ENCODE measurements around the gene NME7.

NME7 gene

GRCh38 chr1:169326956-169327268 is 40.7 kb downstream of the NME7 start:
- H3K27ac Mint-ChIP-seq = no peak overlapping the region
- peak; percentile 74 for ATAC-seq
- peaks cover 29% of the 10 kb centered on the region for H3K36me3 Mint-ChIP-seq
- H3K27me3 Mint-ChIP-seq = no peaks in the 10 kb centered on the region
- peaks cover 8% of the 10 kb centered on the region for H3K9me3 Mint-ChIP-seq
- H3K4me1 Mint-ChIP-seq = peaks cover 6% of the 10 kb centered on the region
- H3K4me3 Mint-ChIP-seq = no peak overlapping the region

DNA sequence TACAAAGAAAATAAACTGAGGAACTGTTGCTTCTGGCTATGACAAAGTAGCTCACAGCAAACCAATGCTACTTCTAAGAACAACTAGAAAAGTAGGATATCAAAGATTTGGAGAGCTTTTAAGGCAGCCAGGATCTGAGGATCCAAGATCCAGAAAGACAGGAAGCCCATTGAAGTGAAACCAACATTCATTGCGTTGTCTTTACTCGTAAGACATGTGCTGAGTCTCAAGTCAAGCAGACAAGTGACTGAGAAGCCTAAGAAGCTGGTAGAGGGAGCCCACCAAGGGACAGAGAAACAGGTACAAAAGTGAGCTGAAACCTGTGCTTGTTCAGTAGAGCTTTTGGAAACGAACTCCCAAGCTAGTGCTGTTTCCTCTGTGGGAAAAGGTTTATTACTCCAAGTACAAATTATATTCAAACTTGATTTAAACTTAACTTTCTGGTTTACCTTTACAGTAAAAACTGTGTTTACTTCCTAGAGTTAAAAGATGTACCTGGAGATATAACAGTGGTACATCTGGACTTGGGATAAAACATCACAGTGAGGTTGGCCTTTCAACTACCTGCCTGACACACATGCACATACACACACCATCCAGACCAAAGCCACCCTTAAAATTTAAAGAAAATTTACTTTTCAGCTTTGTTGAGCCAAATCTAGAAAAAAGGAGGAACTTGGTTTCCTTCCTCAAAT is 41.2 kb downstream of the NME7 start:
- Mint-ChIP-seq H3K27ac (no peak overlapping the region), H3K36me3 (peaks cover 29% of the 10 kb centered on the region), H3K4me3 (no peak overlapping the region), H3K9me3 (peaks cover 8% of the 10 kb centered on the region), H3K27me3 (no peaks in the 10 kb centered on the region), H3K4me1 (peaks cover 6% of the 10 kb centered on the region)
- no peak for ATAC-seq

DNA sequence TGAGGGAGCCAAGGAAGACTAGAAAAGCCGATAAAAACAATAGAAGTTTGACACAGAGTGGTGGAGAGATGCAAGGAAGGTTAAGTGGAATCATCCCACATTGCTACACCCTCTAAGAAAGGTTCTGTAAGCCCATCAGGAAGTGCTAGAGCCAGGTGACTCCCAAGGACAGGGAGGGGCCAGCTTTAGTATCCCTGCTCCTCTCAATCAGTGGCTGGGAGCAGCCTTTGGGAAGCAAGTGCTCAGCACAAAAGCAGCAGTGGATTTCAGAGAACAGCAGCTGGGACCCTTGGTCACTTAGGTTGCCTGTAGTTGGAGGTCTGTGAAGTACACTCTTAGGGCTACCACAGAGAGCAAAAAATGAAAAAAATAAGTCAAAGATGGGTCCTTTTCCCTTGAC is 42.5 kb downstream of the NME7 start:
- Mint-ChIP-seq H3K9me3 (peaks cover 8% of the 10 kb centered on the region), H3K36me3 (peaks cover 23% of the 10 kb centered on the region), H3K27me3 (no peaks in the 10 kb centered on the region), H3K4me3 (no peak overlapping the region), H3K27ac (no peak overlapping the region), H3K4me1 (peaks cover 6% of the 10 kb centered on the region)
- no peak for ATAC-seq

GRCh38 chr1:169322138-169322537 is 45.5 kb downstream of the NME7 start:
- H3K36me3 Mint-ChIP-seq = peaks cover 12% of the 10 kb centered on the region
- no peak overlapping the region for H3K4me3 Mint-ChIP-seq
- H3K9me3 Mint-ChIP-seq = no peaks in the 10 kb centered on the region
- H3K27ac Mint-ChIP-seq = no peak overlapping the region
- no peaks in the 10 kb centered on the region for H3K27me3 Mint-ChIP-seq
- no peak for ATAC-seq
- peaks cover 6% of the 10 kb centered on the region for H3K4me1 Mint-ChIP-seq

DNA sequence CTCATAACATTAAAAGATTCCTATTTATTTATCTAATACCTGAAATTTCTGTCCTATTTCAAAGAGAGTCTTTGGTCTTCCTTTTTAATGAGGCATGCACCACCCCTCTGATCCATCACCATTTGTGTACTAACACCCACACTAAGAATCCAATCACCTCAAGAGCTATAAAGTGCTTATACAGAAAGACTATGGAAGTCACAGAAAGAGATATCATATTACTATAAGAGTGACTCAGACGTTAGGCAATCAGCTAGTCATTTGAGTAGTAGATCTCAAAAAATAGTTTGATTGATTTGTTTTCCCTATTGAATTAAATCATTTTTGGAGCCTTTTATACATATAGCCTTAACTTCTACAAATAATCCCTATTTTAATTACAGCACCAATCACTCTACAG is 46.1 kb downstream of the NME7 start:
- Mint-ChIP-seq H3K27me3 (no peaks in the 10 kb centered on the region), H3K4me3 (no peak overlapping the region), H3K9me3 (no peaks in the 10 kb centered on the region), H3K27ac (no peak overlapping the region), H3K4me1 (no peaks in the 10 kb centered on the region), H3K36me3 (peaks cover 15% of the 10 kb centered on the region)
- ATAC-seq = no peak

DNA sequence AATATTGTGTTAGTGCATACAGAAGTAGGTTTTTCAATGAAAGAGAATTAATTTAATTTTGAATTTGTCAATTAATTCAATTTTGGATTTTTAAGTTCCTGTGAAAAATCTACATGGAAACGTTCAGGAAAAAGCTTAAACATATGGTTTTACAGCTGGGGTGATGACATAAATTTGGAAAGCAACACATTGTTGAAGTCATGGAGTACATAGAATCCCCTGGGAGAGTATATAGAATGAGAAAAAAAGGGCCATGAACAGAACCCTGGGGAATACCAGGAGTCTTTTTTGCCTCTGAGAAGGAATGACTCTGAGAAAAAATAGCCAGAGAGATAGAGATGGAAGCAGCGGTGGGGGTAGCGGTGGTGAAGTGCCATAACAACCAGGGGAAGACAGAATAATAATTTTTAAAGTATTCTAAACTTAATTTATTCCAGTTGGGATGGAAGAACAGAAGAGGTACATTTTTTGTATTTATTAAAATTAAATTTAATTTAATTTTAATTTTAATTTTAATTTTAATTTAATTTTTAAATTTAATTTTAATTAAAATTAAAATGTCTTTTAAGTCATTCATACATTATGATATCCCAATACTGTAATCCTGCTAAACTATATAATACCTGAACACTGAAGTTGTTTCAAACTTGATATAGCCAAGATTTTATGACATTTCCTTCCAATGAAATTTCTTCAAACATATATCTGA is 48.9 kb downstream of the NME7 start:
- ATAC-seq = no peak
- no peaks in the 10 kb centered on the region for H3K9me3 Mint-ChIP-seq
- H3K27me3 Mint-ChIP-seq = no peaks in the 10 kb centered on the region
- H3K27ac Mint-ChIP-seq = no peak overlapping the region
- H3K4me1 Mint-ChIP-seq = no peaks in the 10 kb centered on the region
- peaks cover 12% of the 10 kb centered on the region for H3K36me3 Mint-ChIP-seq
- no peak overlapping the region for H3K4me3 Mint-ChIP-seq

GRCh38 chr1:169316556-169316955 is 51.0 kb downstream of the NME7 start:
- H3K4me1 Mint-ChIP-seq = no peaks in the 10 kb centered on the region
- H3K4me3 Mint-ChIP-seq = no peak overlapping the region
- H3K9me3 Mint-ChIP-seq = no peaks in the 10 kb centered on the region
- H3K27ac Mint-ChIP-seq = no peak overlapping the region
- ATAC-seq = no peak
- peaks cover 5% of the 10 kb centered on the region for H3K36me3 Mint-ChIP-seq
- H3K27me3 Mint-ChIP-seq = no peaks in the 10 kb centered on the region

DNA sequence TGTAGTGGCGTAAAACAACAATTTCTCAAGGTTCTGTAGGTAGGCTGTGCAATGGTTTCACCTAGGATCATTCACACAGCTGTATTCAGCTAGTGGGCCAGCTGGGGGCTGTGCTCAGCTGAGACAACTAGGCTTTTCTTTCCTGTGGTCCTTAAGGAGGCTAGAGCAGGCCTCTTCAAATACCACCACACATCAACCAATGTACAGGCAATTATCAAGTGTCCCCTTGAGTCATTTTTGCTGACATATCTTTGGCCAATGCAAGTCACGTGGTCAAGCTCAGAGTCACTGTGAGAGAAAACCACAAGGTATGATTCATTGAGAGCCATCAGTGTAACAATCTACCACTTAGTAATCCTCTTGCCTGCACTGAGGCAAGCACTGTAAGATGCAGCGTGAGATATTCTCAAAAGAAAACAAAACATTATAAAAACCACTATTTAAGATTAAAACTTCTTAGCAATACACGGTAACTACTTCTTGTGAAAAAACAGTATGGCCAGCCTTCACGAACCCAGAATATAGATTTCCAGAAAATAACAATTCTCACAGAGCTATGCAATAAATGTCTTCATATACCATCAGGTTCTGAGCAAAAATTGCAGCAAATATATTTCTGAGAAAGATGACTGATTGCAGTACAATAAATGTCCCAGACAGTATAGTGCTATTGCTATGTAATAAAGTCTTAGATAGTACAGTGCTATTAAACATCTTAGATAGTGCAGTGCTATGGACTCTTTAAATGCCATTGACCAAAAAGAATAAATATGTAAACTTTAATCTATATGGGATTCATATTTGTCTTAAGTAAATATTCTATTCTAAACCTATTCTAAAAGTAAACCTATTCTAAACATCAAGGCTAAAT is 55.3 kb downstream of the NME7 start:
- Mint-ChIP-seq H3K9me3 (no peaks in the 10 kb centered on the region), H3K4me1 (peaks cover 6% of the 10 kb centered on the region), H3K4me3 (no peak overlapping the region), H3K27me3 (no peaks in the 10 kb centered on the region), H3K27ac (no peak overlapping the region), H3K36me3 (peaks cover 14% of the 10 kb centered on the region)
- peak; percentile 24 for ATAC-seq

- peak overlapping the region; percentile 30 for H3K4me3 Mint-ChIP-seq
- no peaks in the 10 kb centered on the region for H3K27me3 Mint-ChIP-seq
- H3K9me3 Mint-ChIP-seq = peaks cover 3% of the 10 kb centered on the region
- no peak overlapping the region for H3K27ac Mint-ChIP-seq
- H3K36me3 Mint-ChIP-seq = peaks cover 25% of the 10 kb centered on the region
- peaks cover 6% of the 10 kb centered on the region for H3K4me1 Mint-ChIP-seq
- no peak for ATAC-seq
These were observed 58.1 kb downstream of the NME7 start for GRCh38 chr1:169309178-169310166.

DNA sequence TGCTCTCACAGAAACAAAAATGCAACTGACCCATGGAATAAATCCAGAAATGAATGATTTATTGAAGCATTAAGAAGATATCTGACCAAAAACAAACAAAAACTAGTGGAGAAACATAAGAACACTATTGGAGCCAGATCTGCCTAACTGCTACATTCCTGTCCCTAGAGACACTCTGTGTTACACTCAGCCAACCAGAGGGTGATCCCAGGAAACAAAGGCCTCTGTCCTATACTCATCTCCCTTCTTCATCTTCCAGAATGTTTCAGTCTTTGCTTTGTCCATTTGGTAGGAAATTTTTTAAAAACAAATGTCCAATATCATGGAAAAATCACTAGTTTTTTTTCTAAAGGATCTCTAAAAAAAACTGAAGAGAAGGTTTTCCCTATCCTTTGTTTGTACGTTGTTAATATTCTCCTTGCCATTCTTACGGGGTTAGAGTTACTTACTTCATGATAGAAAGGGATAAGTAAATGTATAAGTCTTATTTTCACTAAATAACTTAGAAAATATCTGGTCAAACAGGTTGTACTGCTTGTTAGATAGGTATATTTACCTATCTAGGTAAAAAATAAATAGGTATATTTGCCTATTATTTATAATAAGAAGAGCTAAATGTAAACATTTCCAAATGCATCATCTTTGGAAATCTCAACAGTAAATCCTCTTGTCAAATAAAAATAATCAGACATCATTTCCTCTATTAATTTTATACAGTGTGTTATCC is 59.1 kb downstream of the NME7 start:
- Mint-ChIP-seq H3K9me3 (peaks cover 3% of the 10 kb centered on the region), H3K36me3 (peaks cover 25% of the 10 kb centered on the region), H3K27ac (no peak overlapping the region), H3K4me1 (peaks cover 6% of the 10 kb centered on the region), H3K4me3 (no peak overlapping the region), H3K27me3 (no peaks in the 10 kb centered on the region)
- ATAC-seq = no peak

- no peak overlapping the region for H3K4me3 Mint-ChIP-seq
- H3K9me3 Mint-ChIP-seq = peaks cover 5% of the 10 kb centered on the region
- peaks cover 29% of the 10 kb centered on the region for H3K36me3 Mint-ChIP-seq
- H3K4me1 Mint-ChIP-seq = peaks cover 6% of the 10 kb centered on the region
- no peak for ATAC-seq
- no peaks in the 10 kb centered on the region for H3K27me3 Mint-ChIP-seq
- H3K27ac Mint-ChIP-seq = no peak overlapping the region
These were observed 60.4 kb downstream of the NME7 start for GRCh38 chr1:169307176-169307575.

DNA sequence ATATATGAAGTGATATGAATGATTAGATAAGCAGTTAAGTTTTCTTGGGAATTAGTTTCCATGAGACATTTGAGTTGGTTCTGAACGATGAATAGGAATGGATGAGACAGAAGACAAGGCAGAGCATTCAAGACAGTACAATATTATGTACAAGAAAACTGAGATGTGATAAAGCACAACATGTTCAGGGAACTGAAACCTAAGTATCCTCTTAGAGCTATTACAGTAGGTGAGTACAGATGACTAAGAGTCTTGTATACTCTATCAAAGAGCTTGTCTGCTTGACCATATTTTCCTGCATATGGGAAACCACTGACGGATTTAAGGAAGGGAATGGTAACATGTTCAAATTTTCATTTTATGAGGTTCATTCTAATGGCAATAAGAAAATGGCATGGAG is 61.6 kb downstream of the NME7 start:
- Mint-ChIP-seq H3K4me1 (peaks cover 6% of the 10 kb centered on the region), H3K9me3 (peaks cover 5% of the 10 kb centered on the region), H3K36me3 (peaks cover 30% of the 10 kb centered on the region), H3K27ac (no peak overlapping the region), H3K27me3 (no peaks in the 10 kb centered on the region), H3K4me3 (no peak overlapping the region)
- ATAC-seq = no peak

- ATAC-seq = no peak
- no peak overlapping the region for H3K27ac Mint-ChIP-seq
- H3K4me3 Mint-ChIP-seq = no peak overlapping the region
- H3K4me1 Mint-ChIP-seq = peaks cover 6% of the 10 kb centered on the region
- no peaks in the 10 kb centered on the region for H3K27me3 Mint-ChIP-seq
- peaks cover 5% of the 10 kb centered on the region for H3K9me3 Mint-ChIP-seq
- H3K36me3 Mint-ChIP-seq = peaks cover 30% of the 10 kb centered on the region
These were observed 62.2 kb downstream of the NME7 start for GRCh38 chr1:169305356-169305755.

DNA sequence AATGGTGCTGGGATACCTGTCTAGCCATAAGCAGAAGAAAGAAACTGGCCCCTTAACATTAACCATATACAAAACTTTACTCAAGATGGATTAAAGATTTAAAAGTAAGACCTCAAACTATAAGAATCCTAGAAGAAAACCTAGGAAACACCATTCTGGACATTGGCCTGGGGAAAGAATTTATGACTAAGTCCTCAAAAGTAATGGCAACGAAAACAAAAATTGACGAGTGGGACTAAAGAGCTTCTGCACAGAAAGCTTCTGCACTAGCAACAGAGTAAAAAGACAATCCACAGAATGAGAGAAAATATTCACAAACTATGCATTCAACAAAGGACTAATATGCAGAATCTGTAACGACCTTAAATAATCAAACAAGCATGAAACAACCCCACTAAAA is 66.7 kb downstream of the NME7 start:
- Mint-ChIP-seq H3K27ac (no peak overlapping the region), H3K4me1 (no peaks in the 10 kb centered on the region), H3K9me3 (peaks cover 4% of the 10 kb centered on the region), H3K36me3 (peaks cover 26% of the 10 kb centered on the region), H3K27me3 (no peaks in the 10 kb centered on the region), H3K4me3 (no peak overlapping the region)
- ATAC-seq = no peak
